DOHH2 (cell line): ENCODE results near the gene FGF22.
A peak's percentile ranks its signal among the peaks of the same experiment; 100 is the strongest.

Experiments used
- H3F3A ChIP-seq: fragments of 200-600 bp; sonication (generic), shearing (Covaris generic); 2 replicates; pipeline ENCODE4 v1.6.0; 2016; ENCODE audit warnings: antibody characterized with exemption, mild to moderate bottlenecking; ENCODE audit not compliant: control insufficient read depth, insufficient read depth
- H3K27ac ChIP-seq: fragments of 200-600 bp; sonication (generic); 2 replicates; pipeline ENCODE4 v1.5.1; 2014; ENCODE audit warnings: low read depth, mild to moderate bottlenecking, low read length, moderate library complexity
- H3K27me3 ChIP-seq: fragments of 200-600 bp; sonication (generic); 2 replicates; pipeline ENCODE4 v1.6.1; 2014; ENCODE audit warnings: mild to moderate bottlenecking, low read length, mixed read lengths; ENCODE audit not compliant: control insufficient read depth
- H3K36me3 ChIP-seq: fragments of 200-600 bp; sonication (generic); 2 replicates; pipeline ENCODE4 v1.6.1; 2014; ENCODE audit warnings: mild to moderate bottlenecking, low read length, moderate library complexity, mixed read lengths; ENCODE audit not compliant: control insufficient read depth
- H3K4me1 ChIP-seq: fragments of 200-600 bp; sonication (generic); 2 replicates; pipeline ENCODE4 v1.6.1; 2014; ENCODE audit warnings: mild to moderate bottlenecking, low read length, mixed read lengths; ENCODE audit not compliant: control insufficient read depth
- H3K4me2 ChIP-seq: fragments of 200-600 bp; sonication (generic); 2 replicates; pipeline ENCODE4 v1.6.0; 2014; ENCODE audit warnings: mild to moderate bottlenecking, low read length, moderate library complexity
- H3K4me3 ChIP-seq: fragments of 200-600 bp; sonication (generic); 2 replicates; pipeline ENCODE4 v1.5.1; 2014; ENCODE audit warnings: mild to moderate bottlenecking, low read length, mixed read lengths
- H3K79me2 ChIP-seq: fragments of 200-600 bp; sonication (generic); 2 replicates; pipeline ENCODE4 v1.6.1; 2014; ENCODE audit warnings: mild to moderate bottlenecking, low read length, mixed read lengths; ENCODE audit not compliant: control insufficient read depth
- H3K9me2 ChIP-seq: fragments of 200-600 bp; sonication (generic); replicated peaks from 2 replicates; pipeline ENCODE4 v1.6.1; 2014; ENCODE audit warnings: mild to moderate bottlenecking, low read length, mixed read lengths; ENCODE audit not compliant: control insufficient read depth
- H3K9me3 ChIP-seq: fragments of 200-600 bp; sonication (generic); 2 replicates; pipeline ENCODE4 v1.6.1; 2014; ENCODE audit warnings: antibody characterized with exemption, low read length, mixed read lengths; ENCODE audit not compliant: control insufficient read depth, insufficient read depth
- H4K20me1 ChIP-seq: fragments of 200-600 bp; sonication (generic); 2 replicates; pipeline ENCODE4 v1.6.0; 2014; ENCODE audit warnings: low read depth, mild to moderate bottlenecking, antibody characterized with exemption, low read length, moderate library complexity; ENCODE audit not compliant: control insufficient read depth, insufficient read depth
- EZH2phosphoT487 ChIP-seq: fragments of 200-600 bp; sonication (generic); IDR thresholded peaks from 2 replicates; pipeline ENCODE4 v1.6.1; 2017; ENCODE audit warnings: borderline replicate concordance, mild to moderate bottlenecking, antibody characterized with exemption, low read length, moderate library complexity, mixed read lengths
- TF ChIP-seq, protein P1 (sequence below): fragments of 200-600 bp; sonication (generic); IDR thresholded peaks from one replicate; pipeline ENCODE4 v1.5.1; 2014; ENCODE audit warnings: antibody characterized with exemption, mild to moderate bottlenecking, low read depth, low read length; ENCODE audit not compliant: poor library complexity, severe bottlenecking

The FGF22 gene

DNA sequence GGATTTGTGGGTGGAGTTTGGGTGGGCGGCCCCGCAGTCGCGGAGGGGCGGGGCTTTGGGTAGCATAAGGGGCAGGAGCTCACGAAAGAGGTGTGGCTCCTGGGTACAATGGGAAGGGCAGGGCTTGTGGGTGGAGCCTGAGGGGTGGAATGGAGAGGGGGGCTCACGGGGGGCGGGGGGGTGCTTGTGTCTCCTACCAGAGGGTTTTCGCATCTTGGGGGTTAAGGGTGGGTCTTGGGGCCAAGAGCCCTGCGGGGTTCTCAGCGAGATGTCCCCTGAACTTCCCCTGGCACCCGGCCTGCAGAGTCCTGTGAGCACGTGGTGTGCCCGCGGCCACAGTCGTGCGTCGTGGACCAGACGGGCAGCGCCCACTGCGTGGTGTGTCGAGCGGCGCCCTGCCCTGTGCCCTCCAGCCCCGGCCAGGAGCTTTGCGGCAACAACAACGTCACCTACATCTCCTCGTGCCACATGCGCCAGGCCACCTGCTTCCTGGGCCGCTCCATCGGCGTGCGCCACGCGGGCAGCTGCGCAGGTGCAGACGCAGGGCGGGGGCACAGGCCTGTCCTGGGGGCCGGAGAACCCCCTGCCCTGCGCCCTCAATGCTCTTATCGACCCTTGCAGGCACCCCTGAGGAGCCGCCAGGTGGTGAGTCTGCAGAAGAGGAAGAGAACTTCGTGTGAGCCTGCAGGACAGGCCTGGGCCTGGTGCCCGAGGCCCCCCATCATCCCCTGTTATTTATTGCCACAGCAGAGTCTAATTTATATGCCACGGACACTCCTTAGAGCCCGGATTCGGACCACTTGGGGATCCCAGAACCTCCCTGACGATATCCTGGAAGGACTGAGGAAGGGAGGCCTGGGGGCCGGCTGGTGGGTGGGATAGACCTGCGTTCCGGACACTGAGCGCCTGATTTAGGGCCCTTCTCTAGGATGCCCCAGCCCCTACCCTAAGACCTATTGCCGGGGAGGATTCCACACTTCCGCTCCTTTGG is 41.6 kb downstream of the FGF22 start:
- H3K4me3 ChIP-seq, result peak overlapping the region; percentile 79

DNA sequence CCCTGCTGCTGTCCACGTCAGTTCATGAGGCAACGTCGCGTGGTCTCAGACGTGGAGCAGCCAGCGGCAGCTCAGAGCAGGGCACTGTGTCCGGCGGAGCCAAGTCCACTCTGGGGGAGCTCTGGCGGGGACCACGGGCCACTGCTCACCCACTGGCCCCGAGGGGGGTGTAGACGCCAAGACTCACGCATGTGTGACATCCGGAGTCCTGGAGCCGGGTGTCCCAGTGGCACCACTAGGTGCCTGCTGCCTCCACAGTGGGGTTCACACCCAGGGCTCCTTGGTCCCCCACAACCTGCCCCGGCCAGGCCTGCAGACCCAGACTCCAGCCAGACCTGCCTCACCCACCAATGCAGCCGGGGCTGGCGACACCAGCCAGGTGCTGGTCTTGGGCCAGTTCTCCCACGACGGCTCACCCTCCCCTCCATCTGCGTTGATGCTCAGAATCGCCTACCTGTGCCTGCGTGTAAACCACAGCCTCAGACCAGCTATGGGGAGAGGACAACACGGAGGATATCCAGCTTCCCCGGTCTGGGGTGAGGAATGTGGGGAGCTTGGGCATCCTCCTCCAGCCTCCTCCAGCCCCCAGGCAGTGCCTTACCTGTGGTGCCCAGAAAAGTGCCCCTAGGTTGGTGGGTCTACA is 43.1 kb downstream of the FGF22 start:
- Histone ChIP-seq H3K4me2 (no peak overlapping the region), H3K4me3 (no peak overlapping the region), H3F3A (0 out of 2 replicates have a peak, but pooled peaks cover 3% of the 10 kb centered on the region), H3K79me2 (peaks cover 5% of the 10 kb centered on the region; the same call in 1 of the 2 replicates), H3K9me2 (no peaks in the 10 kb centered on the region), H3K36me3 (no peaks in the 10 kb centered on the region), H3K4me1 (peaks cover 13% of the 10 kb centered on the region), H4K20me1 (no peaks in the 10 kb centered on the region; the same call in 1 of the 2 replicates), H3K9me3 (no peaks in the 10 kb centered on the region), H3K27me3 (no peaks in the 10 kb centered on the region), H3K27ac (no peak overlapping the region)
- TF ChIP-seq, protein P1, sequence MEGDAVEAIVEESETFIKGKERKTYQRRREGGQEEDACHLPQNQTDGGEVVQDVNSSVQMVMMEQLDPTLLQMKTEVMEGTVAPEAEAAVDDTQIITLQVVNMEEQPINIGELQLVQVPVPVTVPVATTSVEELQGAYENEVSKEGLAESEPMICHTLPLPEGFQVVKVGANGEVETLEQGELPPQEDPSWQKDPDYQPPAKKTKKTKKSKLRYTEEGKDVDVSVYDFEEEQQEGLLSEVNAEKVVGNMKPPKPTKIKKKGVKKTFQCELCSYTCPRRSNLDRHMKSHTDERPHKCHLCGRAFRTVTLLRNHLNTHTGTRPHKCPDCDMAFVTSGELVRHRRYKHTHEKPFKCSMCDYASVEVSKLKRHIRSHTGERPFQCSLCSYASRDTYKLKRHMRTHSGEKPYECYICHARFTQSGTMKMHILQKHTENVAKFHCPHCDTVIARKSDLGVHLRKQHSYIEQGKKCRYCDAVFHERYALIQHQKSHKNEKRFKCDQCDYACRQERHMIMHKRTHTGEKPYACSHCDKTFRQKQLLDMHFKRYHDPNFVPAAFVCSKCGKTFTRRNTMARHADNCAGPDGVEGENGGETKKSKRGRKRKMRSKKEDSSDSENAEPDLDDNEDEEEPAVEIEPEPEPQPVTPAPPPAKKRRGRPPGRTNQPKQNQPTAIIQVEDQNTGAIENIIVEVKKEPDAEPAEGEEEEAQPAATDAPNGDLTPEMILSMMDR, result no peak
- TF ChIP-seq EZH2phosphoT487, result no peak

More for the DNA sequence above, 41.6 kb downstream of the FGF22 start:
- H3K4me2 ChIP-seq, result peak overlapping the region; percentile 81
- H4K20me1 ChIP-seq, result no peaks in the 10 kb centered on the region; the same call in 1 of the 2 replicates
- H3K36me3 ChIP-seq, result no peaks in the 10 kb centered on the region
- peaks cover 5% of the 10 kb centered on the region; the same call in 1 of the 2 replicates for H3K79me2 ChIP-seq
- H3K27me3 ChIP-seq, result no peaks in the 10 kb centered on the region
- H3K9me3 ChIP-seq, result no peaks in the 10 kb centered on the region
- H3K4me1 ChIP-seq, result peaks cover 17% of the 10 kb centered on the region
- TF ChIP-seq, protein P1, result no peak
- no peak for TF ChIP-seq EZH2phosphoT487
- H3F3A ChIP-seq, result 0 out of 2 replicates have a peak, but pooled peaks cover 4% of the 10 kb centered on the region
- peak overlapping the region; percentile 56; the same call in 1 of the 2 replicates for H3K27ac ChIP-seq
- H3K9me2 ChIP-seq, result no peaks in the 10 kb centered on the region

DNA sequence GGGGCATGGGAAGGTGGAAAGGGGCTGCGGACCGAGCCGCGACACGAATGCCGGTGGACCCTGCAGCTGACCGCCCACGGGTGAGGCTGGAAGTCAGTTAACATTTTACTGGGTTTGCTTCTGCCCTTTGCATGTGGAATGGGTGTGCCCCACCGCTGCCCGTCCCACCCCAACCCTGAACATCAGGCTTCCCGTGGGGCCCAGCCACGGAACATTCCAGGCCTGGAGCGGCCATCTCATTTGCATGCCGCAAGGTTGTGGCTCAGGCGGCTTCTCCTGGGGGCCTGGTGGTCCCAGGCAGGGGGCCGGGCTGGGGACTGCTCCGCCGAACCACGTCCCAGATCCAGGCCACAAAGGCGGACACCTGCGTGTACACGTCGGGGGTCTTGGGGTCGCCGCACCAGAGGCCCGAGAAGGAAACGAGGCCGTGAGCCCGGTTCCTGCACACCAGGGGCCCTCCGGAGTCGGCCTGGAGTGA is 45.8 kb downstream of the FGF22 start:
- H3K4me3 ChIP-seq, result no peak overlapping the region
- no peaks in the 10 kb centered on the region for H3K79me2 ChIP-seq
- H4K20me1 ChIP-seq, result no peaks in the 10 kb centered on the region
- H3K9me3 ChIP-seq, result no peaks in the 10 kb centered on the region
- H3K4me2 ChIP-seq, result no peak overlapping the region
- H3K27ac ChIP-seq, result no peak overlapping the region
- TF ChIP-seq, protein P1, result no peak
- TF ChIP-seq EZH2phosphoT487, result no peak
- no peaks in the 10 kb centered on the region for H3K36me3 ChIP-seq
- no peaks in the 10 kb centered on the region for H3K9me2 ChIP-seq
- peaks cover 5% of the 10 kb centered on the region for H3K4me1 ChIP-seq
- H3F3A ChIP-seq, result no peaks in the 10 kb centered on the region
- no peaks in the 10 kb centered on the region for H3K27me3 ChIP-seq
